GM21786 (cell line): ENCODE measurements around the gene RNF182.
"Not testable (repeated sequence)": the region's sequence is repeated elsewhere in the genome, so short reads cannot be mapped to it uniquely, and the experiment has no call there.

ENCODE experiments used
- ATAC-seq: cut with Tn5 transposase; IDR thresholded peaks from one replicate; pipeline ENCODE4 v1.9.1; 2021; ENCODE audit not compliant: unreplicated experiment

The RNF182 gene, protein sequence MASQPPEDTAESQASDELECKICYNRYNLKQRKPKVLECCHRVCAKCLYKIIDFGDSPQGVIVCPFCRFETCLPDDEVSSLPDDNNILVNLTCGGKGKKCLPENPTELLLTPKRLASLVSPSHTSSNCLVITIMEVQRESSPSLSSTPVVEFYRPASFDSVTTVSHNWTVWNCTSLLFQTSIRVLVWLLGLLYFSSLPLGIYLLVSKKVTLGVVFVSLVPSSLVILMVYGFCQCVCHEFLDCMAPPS

DNA sequence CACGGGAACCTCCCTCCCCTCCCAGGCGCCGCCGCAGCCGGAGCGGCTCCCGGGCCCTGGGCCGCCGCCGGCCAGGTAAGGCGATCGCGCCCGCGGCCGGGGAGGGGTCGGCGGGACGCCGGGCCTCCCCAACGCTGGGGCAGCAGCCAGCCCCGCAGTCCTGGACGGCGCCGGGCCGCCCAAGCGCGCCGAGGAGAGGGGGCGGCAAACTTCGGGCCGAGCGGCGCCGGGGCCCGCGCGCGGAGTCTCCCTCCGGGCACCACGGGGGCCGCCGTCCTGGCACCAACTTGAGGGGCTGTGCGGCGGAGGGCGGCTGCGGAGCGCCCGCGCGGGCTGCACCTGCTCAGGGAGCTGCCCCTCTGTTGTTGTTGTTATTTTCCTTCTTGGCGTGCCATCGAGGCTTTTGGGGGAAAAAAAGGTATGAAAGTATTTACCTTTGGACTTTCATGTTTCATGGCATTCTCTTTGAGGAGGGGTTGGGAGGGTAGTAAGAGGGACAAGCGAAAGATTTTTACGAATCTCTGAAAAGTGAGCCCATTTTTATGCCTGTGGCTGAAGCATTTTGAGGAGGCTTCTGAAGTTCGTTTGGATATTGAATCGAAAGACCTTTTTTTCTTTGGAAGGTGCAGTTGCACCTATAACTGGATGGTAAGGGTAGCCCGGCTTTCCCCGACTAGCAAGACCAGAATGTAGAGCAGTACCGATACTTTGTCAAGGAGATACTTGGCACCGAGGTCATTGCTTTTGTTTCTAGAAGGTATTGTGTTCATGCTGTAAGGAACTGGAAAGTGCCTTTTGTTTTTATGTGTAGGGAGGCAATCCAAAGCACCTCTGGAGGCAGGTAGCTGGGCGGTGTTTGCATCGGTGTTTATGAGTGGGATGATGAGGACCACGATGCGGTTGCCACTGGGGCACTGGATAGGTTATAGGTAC is at the start of gene RNF182:
Gene RNF182 (plus strand): TSS at position 4 of the 933 bp plus-strand sequence. CDS start 52,168 bp downstream, outside the sequence.
- ATAC-seq, result no peak

DNA sequence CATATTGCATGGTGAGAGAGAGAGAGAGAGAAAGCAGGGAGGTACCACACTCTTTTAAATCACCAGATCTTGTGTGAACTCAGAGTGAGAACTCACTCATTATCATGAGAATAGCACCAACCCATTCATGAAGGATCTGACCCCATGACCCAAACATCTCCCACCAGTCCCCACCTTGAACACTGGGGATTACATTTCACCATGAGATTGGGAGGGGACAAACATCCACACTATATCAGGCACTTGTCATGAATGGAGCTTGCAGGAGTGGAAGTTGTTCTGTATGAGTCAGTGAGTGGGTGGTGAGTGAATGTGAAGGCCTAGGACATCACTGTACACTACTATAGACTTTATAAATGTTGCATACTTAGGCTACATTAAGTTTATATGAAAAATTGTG is 47.7 kb upstream of the RNF182 start:
- ATAC-seq, result no peak

DNA sequence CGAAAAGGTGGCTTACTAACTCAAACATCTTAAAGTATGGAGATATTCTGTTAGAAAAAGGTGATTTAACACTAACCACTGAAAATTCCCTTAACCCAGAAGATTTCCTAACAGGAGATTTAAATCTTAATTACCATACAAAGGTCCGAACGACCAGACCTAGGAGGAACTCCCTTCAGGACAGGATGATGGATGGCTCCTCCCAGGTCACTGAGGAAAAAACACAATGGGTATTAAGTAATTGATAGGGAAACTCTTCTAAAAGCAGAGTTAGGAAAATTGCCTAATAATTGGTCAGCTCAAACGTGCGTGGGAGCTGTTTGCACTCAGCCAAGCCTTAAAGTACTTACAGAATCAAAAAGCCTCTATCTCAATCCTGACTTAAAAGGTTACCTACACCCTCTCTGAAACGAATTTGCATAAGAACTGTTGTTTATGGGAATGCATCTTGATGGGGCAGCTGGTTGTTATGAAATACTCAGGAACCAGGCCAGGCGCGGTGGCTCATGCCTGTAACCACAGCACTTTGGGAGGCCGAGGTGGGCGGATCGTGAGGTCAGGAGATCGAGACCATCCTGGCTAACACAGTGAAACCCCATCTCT is 44.6 kb upstream of the RNF182 start:
- not testable (repeated sequence) for ATAC-seq

DNA sequence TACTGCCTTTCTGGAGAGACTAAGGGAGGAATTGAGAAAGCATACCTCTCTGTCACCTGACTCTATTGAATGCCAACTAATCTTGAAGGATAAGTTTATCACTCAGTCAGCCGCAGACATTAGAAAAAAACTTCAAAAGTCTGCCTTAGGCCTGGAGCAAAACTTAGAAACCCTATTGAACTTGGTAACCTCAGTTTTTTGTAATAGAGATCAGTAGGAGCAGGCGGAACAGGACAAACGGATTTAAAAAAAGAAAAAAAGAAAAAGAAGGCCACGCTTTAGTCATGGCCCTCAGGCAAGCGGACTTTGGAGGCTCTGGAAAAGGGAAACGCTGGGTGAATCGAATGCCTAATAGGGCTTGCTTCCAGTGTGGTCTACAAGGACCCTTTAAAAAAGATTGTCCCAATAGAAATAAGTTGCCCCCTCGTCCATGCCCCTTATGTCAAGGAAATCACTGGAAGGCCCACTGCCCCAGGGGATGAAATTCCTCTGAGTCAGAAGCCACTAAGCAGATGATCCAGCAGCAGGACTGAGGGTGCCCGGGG is 43.1 kb upstream of the RNF182 start:
- ATAC-seq, result no peak

DNA sequence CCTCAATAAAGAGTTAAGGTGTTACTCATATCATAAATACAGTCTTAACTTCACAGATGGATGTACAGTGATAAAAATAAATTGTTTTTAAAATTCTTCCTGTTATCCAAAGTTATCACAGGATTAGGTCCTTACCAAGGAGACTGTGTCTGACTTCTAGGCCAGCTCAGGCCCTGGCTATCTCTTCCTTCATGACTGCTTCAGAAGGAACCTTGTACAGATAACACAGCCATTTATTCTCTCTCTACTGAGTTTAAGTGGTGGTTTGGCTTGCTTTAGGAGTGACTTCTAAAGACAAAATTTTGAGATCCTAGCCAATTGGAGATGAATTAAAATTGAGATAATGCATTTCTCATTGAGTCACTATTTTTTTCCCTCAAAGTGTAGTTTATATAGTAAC is 40.8 kb upstream of the RNF182 start:
- no peak for ATAC-seq

DNA sequence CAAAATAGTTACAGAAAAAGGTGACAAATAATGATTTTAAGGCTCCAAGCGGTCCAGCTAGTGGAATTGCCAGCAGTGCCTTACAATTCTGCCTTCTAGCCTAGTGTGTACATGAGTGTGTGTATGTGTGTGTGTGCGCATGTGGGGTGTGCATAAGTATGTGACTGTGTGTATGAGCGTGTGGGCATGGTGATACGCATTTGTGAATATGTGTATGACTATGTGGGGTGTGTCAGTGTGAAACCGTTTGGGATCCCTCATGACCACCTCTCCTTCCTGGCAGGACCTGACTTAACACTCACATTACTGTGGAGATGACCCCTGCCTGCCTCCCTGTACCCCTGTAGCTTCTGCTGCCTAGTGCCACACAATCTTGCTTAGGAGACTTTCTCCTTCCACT is 40.4 kb upstream of the RNF182 start:
- no peak for ATAC-seq

DNA sequence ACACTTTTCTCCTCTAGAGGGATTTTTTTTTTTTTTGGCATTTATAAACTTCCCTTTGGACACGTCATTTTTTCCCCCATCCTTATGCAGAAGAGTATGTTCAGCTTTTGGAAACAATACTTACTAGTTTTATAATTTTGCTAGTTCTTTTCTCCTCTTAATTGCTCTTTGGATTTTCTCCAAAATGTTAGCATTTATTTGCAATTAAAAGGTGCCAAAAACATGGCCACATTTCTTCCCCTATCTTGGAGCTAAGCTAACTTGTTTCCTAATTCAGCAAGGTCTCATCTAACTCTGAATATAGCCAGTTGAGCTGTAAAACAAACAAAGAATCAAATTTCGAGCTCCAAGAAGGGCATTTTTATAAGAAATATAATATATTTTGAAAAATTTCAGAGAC is 39.2 kb upstream of the RNF182 start:
- no peak for ATAC-seq

DNA sequence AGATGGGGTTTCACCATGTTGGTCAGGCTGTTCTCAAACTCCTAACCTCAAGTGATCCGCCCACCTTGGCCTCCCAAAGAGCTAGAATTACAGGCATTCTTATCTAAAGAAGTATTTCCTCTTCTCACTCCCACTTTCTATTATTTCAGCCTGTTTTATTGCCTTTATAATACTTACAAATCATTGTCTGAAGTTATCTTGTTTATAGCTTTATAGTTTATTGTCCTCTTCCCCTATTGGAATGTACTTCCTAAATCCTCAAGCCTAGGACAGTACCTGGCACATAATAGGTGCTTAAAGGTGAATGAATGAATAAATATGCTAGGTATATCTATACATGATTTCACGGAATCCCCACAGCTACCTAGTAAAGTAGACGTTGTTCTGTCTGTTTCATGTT is 37.8 kb upstream of the RNF182 start:
- ATAC-seq, result no peak

DNA sequence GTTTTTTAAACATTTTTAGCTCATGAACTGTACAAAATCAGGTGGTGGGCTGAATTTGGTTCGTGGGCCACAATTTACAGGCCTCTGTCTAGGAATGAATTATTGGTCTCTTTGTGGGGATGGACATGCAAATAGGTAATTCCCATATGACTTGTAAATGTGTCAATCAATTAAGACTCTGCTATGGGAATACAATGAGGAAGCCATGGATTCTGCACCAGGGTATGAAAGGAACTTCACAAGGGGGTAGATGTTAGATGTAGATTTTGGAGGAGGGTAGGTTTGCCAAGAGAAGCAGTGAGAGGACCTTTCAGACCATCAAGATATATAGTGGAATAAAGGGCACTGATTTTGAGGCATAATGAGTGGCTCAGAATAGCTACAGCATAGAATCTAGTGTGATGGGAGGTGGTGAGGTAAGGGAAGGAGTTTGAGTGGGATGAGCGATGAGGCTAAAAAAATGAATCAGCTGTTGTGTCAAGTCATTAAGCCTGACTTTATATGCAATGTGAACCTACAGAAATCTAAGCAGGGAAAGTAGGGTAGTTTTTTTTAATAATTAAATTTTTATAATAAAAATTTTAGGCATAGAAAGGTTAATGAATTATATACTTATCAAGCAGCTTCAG is 32.6 kb upstream of the RNF182 start:
- ATAC-seq, result no peak

DNA sequence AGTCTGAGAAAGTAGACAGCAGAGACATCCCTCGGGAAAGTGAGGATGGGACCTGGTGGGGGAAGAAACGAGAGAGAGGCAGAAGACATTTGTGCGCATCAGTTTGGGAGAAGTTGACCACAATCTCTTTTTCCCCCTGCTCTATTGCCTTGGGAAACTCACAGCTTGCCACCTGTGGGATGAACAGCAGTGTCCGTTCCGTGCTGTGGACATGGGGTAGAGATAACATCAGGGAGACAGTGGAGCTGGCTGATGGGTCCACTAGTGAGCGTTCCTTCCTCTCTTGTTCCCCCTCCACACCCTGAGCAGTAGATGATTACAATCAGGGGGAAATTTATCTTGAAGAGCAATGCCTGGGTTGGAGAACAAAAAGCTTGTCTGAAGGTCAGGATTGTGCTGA is 21.8 kb upstream of the RNF182 start:
- no peak for ATAC-seq

DNA sequence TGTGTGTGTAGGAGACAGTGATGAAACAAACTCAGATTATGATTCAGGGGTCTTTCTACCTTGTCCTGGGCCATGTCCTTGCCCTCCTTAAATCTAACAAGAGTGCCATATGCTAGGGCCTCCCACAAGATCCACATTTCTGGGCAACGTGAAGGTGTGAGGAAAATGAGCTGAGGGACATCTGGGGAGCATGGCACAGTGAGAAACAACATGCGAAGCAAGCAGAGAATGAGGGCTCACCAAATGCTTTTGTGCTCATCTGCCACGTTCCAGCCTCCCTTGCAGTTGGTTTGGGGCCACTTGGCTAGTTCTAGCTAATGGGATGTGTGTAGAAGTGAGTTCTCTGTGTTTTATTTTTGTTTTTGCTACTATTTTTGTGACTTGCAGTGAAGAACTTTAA is 21.4 kb upstream of the RNF182 start:
- ATAC-seq, result no peak

DNA sequence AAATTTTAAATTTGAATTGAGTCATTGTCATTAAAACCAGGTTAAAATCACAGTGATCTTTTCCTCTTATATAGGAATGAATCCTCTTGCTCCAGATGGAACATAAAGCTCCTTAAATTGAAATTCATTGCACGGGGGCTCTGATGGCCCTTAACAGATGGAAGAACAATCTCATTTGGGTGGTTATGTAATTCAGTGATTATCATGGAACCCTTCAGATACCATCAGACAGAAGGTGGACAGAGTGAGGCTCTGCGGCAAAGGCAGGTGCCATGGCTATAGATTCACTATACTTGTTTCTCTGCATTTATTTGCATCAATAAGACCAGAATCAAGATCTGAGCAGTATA is 17.8 kb upstream of the RNF182 start:
- no peak for ATAC-seq

DNA sequence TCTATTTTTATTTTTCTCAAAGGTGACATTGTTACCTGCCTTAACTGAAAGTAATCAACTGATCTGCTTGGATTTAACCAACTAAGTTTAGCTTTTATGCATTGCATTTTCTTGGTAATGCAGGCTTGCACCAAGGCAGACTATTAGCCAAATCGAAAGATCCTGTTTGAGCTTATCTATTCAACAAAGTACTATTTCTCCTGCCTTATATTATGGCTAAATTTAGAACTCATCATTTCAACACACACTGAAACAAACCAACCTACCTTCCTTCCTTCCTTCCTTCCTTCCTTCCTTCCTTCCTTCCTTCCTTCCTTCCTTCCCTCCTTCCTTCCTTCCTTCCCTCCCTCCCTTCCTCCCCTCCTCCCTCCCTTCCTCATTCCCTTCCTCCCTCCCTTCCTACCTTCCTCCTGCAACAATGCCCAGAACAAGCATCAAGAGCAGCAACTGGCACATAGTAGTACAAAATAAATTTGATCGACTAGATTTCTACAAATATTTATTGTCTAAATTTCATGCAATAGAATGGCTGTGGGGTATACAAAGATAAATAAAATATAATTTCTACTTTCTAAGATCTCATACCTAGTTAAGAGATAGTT is 17.0 kb upstream of the RNF182 start:
- ATAC-seq, result no peak

DNA sequence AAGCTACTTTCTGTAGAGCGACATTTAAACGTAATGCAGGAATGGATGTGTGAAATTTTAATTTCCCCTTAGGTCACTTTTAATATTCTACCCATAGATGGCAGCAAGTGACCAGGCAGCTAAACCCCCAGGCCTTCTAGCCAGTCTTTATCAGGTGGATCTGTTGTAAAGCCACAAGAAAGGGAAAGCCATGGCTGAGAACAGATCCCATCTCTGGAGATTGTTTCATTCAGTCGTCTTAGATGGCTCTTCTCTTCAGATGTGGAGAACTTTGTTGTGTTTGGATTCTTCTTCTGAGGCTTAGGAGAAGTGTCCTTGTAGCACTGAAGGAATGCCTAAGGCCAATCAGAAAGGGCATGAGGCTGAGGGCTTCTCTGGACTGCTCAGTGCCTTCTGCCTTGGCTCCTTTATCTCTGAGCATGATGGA is 15.8 kb upstream of the RNF182 start:
- ATAC-seq, result no peak

DNA sequence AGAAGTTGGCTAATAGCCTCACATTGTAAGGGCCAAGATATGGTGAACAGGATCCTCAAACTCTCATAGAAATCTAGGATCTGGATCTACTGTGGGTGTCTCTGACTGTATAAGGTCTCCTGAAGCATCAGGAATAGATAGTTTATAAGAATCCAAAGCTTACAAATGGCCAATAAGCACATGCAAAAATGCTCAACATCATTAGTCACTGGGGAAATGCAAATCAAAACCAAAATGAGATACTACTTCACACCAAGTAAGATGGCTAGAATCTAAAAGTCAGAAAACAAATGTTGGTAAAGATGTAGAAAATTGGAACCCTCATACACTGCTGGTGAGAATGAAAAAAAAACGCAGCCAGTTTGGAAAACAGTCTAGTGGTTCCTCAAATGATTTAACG is 14.3 kb upstream of the RNF182 start:
- no peak for ATAC-seq

DNA sequence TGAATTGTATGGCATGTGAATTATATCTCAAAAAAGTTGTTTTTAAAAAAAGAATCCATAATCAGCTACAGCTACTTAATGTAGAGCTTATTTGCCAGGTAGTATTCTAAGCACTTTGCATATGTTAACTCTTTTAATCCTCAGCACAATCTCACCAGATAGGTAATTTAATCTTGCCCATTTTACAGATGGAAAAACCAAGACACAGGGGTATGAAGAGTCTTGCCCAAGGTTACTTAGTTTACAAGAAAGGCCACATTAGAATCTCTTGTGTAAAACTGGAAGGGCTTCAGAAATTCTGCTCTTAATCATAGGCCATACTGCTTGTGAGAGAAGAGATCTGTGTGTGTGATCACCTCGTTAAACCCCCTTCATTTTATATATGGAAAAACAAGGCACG is 13.4 kb upstream of the RNF182 start:
- ATAC-seq, result no peak

DNA sequence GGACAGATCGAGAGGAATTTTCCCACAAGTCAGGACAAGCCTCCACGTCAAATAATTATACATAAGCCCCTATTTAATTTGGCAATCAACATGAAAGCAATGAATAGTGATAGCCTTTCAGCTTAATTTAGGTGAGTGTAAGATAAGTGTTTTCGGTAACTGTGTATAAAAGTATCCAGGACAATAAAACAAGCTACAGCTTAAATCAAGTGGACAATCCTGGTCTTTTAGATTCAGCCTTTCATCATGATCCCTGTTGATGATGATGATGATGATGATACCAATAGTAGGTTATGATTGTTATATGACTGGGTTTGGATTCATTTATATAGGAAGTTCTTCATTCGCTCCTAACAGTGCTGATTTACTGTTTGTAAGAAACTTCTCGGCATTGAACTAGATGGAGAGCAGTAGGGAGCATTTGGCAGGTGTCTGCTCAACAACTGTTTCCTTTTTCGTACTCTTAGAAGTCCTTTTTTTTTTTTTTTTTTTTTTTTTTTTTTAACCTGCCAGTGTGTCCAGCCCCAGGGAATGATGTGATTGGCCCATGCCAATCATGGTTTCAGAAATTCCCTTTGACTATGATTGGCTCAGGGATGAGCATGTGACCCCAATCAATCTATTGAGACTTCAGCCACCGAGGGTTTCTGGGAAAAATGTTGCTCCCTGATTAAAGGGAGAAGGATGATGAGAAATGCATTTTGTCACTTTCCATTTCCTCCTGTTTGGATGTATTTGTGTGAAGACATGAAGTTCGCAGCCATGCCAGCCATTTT is 11.3 kb upstream of the RNF182 start:
- no peak for ATAC-seq

DNA sequence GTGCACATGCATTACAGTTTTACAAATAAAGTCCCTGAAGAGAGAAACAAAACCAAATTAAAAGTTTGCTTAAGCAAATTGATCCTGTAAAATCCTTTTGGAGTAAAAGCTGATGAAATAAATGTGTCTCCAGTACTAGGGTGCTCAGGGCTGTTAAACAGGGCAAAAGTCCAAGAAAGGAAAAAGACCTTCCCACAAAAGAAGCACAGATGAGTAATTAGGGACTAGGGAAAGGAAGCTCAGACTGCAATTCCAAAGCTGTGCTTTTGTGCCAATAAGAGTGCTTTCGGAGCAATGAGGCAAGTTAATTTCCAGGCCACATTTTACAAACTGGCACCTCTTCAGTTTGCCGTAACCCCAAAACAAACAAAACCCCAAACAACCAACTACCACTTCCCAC is 10.4 kb upstream of the RNF182 start:
- no peak for ATAC-seq

DNA sequence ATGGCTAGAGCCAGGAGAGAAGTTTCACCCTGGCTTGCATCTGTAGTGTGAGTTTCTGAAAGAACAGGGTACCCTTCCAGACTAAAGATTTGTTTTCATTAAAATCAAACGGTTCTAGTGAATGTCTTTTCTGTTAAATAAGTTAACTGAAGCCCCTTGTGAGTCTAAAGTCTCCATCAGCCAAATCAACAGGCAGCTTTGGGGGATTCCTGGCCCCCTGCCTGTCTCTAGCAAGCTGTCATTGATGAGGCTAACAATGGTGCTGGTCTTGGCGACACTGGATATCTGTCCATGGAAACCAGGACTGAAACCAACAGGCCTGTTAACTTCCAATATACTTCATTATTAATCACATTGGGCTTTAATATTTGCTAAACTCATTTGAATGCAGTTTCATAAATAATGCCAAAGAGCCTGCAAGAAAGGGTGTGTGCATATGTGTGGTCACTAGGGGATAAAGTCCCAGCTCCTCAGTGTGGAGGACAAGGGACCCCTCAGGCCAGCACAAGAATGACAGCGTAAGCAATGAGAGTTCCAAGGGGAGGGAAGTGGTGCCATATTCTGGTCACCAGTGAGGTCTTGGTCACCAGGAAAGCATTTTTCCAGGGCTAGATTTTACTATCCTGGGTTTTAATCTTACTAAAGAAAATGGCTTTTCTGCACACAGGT is 9.1 kb upstream of the RNF182 start:
- no peak for ATAC-seq
